Right renal pelvis (tissue), 4 donors: Measurements from ENCODE around the gene STX19. TPM values are rescaled to one million over a fixed set of nuclear protein-coding genes. Genes with fewer than 3 reads are reported as not detected.
"Not testable (repeated sequence)": the region's sequence is repeated elsewhere in the genome, so short reads cannot be mapped to it uniquely, and the experiment has no call there.

ENCODE experiments used
- DNase-seq, 4 donors: peaks; one replicate each; pipeline ENCODE4 v3.0.0-alpha.2; 2013; ENCODE audit warnings: low read depth in 4 of 4, low spot score in 3 of 4, missing footprints in 1 of 4
- polyA plus RNA-seq, 4 donors: library from polyadenylated mRNA; unstranded; fragments of 120-200 nt; gene quantifications; one replicate each; pipeline ENCODE4 v1.2.1, GENCODE V29; 2013; ENCODE audit not compliant: insufficient read length in 4 of 4

STX19 gene, protein sequence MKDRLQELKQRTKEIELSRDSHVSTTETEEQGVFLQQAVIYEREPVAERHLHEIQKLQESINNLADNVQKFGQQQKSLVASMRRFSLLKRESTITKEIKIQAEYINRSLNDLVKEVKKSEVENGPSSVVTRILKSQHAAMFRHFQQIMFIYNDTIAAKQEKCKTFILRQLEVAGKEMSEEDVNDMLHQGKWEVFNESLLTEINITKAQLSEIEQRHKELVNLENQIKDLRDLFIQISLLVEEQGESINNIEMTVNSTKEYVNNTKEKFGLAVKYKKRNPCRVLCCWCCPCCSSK
- under 1 TPM; 0.29 to 0.34 (median 0.30) TPM for polyA plus RNA-seq

GRCh38 chr3:94028093-94028837 lies at the start of gene STX19:
TSS of gene STX19 (minus strand) at chr3:94028597. CDS start at chr3:94015269, 13,328 bp downstream.
- no peak for DNase-seq

DNA sequence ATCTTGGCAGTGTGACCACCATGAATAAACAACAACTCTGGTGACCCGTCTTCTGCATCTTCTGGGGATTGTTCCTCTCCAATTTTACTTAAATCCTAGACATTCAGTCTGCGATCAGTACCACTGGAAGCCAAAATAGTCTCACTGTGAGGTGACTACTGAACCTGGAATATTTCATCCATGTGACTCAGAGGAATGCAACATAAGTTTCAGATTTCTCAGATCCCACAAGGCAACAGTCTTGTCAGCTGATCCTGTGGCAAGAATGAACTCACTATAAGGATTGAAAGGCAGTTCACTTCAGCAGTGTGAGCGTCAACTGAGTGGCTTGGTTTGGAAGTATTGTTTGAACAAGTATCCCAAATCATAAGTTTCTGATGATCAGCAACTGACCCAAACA lies 47.7 kb upstream of the STX19 start:
- no peak for DNase-seq

DNA sequence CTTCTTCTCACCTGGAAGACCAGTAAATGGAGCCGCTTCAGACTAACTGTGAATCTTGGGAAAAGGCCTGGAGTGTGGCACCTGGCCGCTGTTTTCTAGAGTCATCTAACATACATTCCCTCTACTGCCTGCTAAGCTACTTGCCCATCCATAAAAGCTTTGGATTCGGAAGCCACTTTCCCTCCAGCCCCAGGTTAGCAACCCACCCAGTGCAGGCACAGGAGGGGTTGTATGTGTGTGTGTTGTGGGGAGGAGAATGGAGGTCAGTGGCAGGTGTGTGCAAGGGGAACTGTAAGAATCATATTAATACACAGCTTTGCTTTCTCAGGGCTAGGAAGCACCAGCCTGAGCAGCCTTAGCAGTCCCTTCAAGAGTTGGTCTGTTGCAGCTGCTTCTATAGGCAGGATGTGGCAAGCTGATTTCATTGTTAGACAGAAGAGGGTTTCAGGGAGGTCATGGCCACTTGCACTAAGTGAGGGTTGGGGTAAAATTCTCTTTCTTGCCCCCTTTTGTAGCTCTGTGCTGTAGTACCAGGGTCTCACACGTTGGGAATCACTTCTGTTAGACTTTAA lies 43.4 kb upstream of the STX19 start:
- DNase-seq, result no peak

- DNase-seq, result no peak
These were observed 42.0 kb upstream of the STX19 start for GRCh38 chr3:94070341-94070911.

DNA sequence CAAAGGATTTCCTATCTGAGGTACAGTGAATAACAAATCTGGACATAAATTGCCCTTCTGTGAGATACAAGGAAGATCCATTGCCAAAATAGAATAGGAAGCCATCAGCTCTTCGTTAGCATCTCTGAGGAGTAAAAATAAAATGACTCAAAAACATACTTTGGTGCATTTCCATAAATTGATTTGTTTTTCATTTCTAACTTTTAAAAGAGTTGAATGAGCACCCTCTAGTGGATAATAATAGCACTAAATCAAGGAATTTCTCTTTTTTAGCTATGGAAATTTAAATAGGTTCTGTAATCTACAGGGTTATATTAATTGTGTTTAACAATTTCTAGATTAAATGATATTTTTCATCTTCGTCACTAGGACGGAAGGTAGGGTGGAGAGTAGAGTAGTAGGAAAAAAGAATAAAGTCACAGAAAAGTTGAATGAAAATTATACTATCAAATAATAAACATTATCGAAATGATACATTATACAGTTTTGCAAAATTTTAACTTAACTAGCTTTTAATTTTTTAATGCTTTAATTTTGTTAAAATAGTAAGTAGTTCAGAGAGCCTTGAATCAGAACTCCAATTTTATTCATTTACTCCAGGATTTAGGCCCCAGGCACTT lies 40.9 kb upstream of the STX19 start:
- DNase-seq, result no peak

DNA sequence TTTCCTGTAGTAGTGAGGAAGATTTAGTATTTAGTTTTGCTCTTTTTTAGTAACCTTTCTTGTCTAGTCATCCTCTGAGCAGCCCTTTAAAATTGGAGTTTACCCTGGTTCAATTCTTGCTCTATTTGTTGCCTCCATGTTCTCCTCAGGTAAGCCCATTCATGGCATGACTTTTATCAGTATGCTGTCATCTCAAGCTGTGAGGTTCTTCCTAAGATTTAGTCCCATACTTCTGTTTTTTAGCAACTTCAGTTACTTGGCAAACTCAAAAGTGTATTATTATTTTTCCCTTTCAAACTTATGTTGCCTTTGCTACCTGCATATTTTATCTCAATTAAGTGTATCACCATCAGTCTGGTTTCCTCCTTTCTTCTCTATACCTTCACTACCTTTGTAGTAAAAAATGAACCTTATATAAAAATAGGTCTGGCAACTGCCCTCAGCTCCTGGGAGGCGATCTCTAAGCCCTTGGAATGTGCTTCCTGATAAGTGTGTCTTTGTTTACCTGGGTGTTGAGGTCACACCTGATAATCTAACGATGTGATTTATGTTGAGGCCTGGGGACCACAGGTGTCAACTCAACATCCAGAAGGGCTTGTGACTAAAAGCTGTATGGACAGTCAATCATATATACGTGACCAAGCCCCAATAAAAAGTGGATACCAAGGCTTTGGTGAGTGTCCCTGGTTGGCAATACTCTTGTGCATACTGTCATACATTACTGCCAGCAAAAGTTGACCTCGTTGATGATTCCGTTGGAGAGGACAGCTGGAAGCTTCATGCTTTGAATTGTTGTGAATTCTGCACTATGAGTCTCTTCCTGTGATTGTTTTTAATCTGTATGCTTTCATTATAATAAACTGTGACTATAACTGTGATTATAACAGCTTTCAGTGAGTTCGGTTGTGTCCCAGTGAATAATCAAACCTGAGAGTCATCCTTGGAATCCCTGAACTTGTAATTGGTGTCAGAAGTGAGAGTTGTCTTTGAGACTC lies 38.4 kb upstream of the STX19 start:
- DNase-seq, result no peak

DNA sequence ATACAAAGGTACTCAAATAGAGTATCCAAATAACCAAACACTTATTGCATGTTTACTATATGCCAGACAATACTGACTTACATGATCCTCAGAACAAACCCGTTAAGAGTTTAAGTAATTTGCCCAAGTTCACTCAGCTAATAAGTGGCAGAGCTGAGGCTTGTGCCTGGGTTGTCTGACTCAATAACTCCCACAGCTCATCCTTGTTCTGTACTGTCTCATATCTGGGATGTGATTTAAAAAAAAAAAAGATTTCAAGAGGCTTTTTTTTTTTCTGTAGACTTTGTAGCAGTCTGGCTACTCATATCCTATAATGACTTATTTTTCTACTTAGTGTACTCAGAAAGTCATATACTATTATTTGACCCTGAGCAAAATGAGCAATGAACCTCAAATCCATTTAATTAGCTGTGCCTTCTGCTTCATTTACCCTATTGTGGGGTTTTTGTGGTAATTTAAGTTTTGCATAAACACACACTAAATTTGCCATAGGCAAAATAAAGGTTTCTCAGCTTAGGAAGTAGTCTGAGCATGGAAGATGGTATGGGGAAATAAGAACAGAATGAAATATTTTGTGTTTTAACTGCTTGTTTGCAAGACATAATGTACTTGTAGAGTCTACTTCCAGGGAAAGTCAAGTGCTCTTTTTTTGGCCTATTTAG lies 37.6 kb upstream of the STX19 start:
- no peak for DNase-seq

DNA sequence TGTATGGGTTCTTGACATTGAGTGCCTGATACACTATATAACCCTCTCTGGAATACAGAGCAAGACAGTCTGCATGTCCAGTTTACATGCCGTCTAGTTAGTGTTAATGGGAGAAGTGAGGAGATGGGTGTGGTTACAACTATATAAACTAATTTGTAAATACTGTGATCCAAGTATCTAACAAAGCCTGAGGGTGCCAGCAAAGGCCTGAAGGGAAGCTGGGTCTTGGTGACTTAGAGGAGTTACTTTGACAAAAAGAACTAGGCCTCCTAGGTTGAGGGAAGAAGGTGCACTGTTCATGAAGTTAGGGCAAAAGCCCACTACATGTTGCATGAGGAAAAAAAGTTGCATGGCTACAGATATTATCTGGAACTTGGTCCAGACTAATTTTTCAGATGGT lies 36.7 kb upstream of the STX19 start:
- DNase-seq, result no peak

DNA sequence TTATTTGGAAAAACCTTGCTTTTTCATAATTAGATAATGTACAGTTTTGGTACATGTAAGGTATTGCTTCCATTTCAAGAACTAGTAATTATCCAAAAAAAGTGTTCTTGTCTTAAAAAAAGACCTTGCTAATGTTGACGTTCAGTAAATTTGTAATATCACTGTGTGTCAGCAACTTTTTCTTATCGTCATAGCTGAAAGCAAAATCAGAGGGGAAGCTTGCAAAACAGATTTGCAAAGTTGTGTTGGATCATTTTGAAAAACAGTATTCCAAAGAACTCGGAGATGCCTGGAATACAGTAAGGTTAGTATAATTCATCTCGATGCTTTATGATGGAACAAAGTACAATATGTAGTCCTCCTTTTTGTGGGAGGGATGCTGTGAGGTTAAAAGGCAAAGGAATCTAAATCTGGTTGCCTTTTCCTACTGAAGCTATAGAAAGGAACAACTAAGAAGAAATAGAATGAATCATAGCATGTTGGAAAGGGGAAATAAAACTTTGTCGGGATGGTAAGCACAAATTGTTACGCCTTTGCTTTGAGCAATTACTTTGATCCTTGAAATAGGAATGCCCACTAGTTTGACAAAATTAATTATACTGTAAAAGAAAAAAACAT lies 36.0 kb upstream of the STX19 start:
- DNase-seq, result no peak

DNA sequence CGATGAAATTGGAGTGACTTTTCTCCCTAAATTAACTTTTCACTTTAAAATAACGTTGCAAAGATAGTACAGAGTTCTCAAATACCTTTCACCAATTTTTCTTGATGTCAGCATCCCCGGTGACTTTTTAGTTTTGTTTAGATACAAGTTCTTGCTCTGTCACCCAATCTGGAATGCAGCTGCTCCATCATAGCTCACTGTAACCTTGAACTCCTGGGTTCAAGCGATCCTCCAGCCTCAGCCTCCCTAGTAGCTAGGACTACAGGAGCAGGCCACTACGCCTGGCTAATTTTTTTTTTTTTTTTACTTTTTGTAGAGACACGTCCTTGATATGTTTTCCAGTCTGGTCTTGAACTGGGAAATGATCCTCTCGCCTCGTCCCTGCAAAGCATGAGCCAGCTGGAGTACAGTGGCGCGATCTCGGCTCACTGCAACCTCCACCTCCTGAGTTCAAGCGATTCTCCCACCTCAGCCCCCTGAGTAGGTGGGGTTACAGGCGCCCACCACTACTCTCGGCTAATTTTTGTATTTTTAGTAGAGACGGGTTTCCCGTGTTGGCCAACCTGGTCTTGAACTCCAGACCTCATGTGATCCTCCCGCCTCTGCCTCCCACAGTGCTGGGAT lies 35.2 kb upstream of the STX19 start:
- DNase-seq, result no peak

- peak; percentile 91 to 96 (median 95) for DNase-seq
These were observed 34.4 kb upstream of the STX19 start, which contains the start of the genes DHFR2 and NSUN3 for GRCh38 chr3:94062513-94063404. TSS of gene DHFR2 (minus strand) at chr3:94062916. CDS start at chr3:94061511, 1,405 bp downstream. TSS of gene NSUN3 (plus strand) at chr3:94063061. CDS start at chr3:94063127, 66 bp downstream.

DNA sequence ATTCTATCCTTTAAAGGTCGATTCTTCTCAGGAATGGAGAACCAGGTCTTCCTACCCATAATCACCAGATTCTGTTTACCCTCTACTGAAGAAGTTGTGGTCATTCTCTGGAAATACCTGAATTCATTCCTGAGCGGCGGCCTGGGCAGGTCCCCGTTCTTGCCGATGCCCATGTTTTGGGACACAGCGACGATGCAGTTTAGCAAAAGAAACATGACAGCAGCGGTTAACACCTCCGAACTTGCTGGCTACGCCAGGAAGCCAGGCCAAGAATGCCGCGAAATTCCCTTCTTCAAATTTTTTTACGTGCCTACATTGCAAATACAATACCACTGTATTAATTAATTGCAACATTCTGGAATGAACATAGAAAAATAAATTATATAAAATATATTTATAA lies 32.9 kb upstream of the STX19 start:
- no peak for DNase-seq

- DNase-seq, result no peak
These were observed 22.1 kb upstream of the STX19 start for GRCh38 chr3:94050546-94050945.

GRCh38 chr3:94049267-94049666 lies 20.9 kb upstream of the STX19 start:
- no peak for DNase-seq

- DNase-seq, result no peak
These were observed 18.1 kb upstream of the STX19 start for GRCh38 chr3:94046533-94046932.

DNA sequence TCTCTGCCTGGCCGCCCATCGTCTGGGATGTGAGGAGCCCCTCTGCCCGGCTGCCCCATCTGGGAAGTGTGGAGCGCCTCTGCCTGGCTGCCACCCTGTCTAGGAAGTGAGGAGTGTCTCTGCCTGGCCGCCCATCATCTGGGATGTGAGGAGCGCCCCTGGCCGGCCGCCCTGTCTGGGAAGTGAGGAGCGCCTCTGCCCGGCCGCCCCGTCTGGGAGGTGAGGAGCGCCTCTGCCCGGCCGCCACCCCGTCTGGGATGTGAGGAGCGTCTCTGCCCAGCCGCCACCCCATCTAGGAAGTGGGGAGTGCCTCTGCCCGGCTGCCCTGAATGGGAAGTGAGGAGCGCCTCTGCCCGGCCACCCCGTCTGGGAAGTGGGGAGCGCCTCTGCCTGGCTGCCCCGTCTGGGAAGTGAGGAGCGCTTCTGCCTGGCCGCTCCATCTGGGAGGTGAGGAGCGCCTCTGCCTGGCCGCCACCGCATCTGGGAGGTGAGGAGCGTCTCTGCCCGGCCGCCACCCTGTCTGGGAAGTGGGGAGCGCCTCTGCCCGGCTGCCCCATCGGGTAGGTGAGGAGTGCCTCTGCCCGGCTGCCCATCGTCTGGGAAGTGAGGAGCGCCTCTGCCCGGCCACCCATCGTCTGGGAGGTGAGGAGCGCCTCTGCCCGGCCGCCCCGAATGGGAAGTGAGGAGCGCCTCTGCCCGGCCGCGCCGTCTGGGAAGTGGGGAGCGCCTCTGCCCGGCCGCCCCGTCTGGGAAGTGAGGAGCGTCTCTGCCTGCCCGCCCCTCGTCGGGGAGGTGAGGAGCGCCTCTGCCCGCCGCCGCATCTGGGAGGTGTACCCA lies 15.9 kb upstream of the STX19 start:
- DNase-seq, result not testable (repeated sequence)
